Right renal cortex interstitium (tissue), 3 donors: ENCODE data around the gene TPM3. TPM values are rescaled to one million over a fixed set of nuclear protein-coding genes. Genes with fewer than 3 reads are reported as not detected.
"Not testable (repeated sequence)": the region's sequence is repeated elsewhere in the genome, so short reads cannot be mapped to it uniquely, and the experiment has no call there.

Experiments
- DNase-seq, 3 donors: peaks; one replicate each; pipeline ENCODE4 v3.0.0-alpha.2; 2013; ENCODE audit warnings: low read depth in 3 of 3, low spot score in 2 of 3
- polyA plus RNA-seq, 3 donors: library from polyadenylated mRNA; unstranded; fragments of 120-200 nt; gene quantifications; one replicate each; pipeline ENCODE4 v1.2.1, GENCODE V29; 2013; ENCODE audit not compliant: insufficient read length in 3 of 3

Gene TPM3
- 100 to 1,000 TPM; 270 to 291 (median 275) TPM for polyA plus RNA-seq

- no peak for DNase-seq
Measured at GRCh38 chr1:154191990-154192461, at the start of gene TPM3. Gene TPM3, minus strand, starts transcription at chr1:154192100. Its CDS starts 82 bp downstream, at chr1:154192018.

DNA sequence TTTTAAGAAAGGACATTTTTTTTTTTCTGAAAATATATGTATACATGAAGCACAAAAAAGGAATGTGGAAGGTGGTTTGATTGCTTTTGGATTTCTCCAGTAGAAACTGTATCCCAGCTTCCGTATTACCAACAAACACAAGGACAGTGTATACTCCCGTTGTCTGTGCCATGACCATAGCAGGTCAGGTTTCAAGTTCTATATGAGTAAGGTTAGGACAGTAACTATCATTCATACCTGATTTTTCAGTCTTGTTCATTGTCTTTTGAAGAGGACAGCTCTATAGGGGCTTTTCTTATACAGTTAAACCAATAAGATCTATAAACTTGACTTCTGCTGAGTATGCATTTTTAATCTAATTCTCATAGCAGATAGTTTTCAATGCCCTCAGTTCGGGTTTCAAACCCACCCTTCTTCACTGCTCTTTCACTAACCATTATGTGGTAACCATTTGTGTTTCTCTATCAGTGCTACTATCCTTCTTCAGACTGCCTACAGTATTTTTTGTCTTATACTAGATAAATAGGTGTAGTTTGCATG is 48.5 kb upstream of the TPM3 start:
- DNase-seq: no peak

DNA sequence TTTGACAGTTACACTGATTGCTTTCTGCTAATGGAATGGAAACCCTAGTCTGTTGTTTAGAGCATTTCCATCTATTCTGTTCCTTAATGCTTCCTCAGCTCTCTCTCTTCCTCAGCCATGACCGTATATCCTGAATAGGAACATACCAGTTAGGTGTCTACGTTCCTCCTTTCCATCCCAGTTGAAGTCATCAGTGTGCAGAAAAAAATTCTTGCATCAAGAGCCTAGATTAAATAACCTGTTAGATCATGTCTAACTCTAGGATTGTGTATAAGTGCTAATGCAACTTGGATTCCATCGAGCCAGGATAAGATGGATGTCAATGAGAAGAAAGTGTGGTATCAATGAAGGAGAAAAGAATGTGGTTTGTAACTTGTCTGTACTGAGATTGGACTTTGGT is 47.6 kb upstream of the TPM3 start:
- DNase-seq: no peak

- DNase-seq: no peak
Measured at GRCh38 chr1:154237880-154238506, 46.1 kb upstream of the TPM3 start.

DNA sequence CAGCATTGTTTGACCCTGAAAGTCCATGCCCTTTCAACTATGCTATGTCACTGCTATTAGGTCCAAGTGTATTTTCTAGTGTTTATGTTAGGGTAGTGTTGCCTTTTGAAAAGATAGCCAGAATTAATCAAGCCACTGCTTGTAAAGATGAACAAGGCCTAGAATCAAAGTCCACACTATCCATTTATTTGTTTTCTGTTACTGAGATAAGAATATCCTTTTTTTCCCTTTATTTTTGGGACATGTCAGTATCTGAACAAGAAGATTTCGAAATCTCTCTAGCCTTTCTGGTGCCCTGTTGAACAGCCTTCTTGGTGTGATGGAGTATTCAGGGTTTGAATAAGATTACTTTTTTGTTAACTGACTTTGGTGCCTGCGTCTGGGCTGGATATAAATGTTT is 45.5 kb upstream of the TPM3 start:
- DNase-seq: no peak

DNA sequence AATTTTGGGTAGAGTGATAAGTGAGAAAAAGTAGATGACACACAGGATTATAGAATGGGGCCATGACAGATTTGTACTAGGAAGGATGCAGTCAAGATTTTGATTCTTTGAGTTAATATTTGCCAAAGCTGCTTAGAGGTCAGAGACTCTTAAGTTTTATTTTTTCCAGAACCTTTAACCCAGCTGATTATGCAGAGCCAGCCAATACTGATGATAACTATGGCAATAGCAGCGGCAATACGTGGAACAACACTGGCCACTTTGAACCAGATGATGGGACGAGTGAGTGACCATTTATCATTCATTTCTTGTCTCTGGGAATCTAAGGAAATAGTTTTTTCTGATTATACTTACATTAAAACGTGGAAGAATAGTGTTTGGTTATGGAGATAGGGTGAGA is 45.0 kb upstream of the TPM3 start:
- DNase-seq: no peak

- not testable (repeated sequence) for DNase-seq
Measured at GRCh38 chr1:154233127-154233526, 41.2 kb upstream of the TPM3 start.

DNA sequence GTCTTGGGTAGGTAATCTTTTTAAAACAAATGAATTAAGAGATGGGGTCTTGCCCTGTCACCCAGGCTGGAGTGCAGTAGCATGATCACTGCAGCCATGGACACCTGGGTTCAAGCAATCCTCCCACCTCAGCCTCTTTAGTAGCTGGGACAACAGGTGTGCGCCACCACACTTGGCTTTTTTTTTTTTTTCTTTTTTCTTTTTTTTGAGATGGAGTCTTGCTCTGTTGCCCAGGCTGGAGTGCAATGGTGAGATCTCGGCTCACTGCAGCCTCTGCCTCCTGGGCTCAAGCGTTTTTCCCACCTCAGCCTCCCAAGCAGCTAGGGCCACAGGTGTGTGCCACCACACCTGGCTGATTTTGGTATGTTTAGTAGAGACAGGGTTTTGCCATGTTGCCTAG is 39.2 kb upstream of the TPM3 start:
- DNase-seq: not testable (repeated sequence)

GRCh38 chr1:154225370-154225769 is 33.5 kb upstream of the TPM3 start:
- no peak for DNase-seq

GRCh38 chr1:154223621-154224020 is 31.7 kb upstream of the TPM3 start:
- DNase-seq: no peak

GRCh38 chr1:154222918-154223317 is 31.0 kb upstream of the TPM3 start:
- DNase-seq: no peak

GRCh38 chr1:154222518-154222917 is 30.6 kb upstream of the TPM3 start:
- DNase-seq: no peak

GRCh38 chr1:154221278-154222001 is 29.5 kb upstream of the TPM3 start:
- peak in 2 of 3 donors; percentile 26 to 41 for DNase-seq

DNA sequence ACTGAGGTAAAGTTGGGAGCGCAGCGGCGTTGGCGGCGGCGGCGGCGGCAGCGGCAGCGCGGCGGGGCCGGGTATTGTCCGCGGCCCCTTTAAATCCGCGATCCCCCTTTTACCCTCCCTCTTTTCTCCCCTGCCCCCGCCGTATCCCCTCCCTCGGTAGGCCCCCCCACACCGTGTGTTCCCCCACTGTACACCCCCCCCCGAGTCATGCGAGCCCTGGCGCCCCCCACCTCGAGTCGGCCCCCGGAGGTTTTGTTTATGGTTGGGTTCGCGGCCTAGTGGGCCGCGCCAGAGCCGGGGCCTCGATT is 29.0 kb upstream of the TPM3 start:
- no peak for DNase-seq

DNA sequence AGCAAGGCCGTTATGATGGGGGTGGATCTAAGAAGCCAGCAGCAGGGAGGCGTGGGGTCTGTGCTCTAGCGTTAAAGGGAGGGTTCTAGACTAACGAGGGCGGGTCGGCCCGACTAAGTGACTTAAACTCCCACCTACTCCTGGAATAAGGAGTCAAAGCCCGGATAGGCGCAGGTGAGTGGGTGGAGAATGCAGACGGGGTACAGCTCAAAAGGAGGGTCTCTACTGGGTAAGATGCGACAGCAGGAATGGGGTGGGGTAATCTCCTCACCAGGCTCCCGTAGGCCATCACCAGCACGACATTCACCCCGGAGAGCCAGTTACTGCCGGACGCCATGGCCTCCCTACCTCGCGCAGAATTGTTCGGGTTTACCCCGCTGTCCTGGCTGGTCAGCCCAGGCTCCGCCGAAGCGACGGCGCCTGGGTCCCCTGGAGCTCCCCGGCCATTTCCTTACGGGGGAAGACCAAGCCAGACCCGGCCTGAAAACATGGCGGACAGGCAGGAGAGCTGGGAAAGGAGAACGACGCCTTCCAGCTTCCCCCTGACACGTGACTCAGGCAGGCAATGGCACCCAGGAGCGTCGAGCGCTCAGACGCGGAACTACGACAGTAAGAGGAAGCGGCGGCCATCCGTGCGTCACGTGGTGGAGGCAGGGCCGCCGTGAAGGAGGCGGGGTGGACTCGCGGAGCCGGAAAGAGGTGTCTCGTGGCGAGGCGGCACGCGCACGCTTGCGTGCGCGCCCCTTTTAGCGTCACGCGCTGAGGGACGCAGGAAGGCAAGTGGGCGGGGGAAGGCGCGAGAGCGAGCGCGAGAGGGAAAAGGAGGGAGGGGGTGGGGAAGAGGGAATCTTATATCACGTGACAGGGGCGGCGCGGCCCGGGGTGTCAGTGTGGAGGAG is 28.4 kb upstream of the TPM3 start, which contains the start of gene UBAP2L:
UBAP2L (plus strand) TSS at position 885 of the 899 bp plus-strand sequence. CDS start 4,169 bp downstream, outside the sequence.
- peak; percentile 95 to 98 (median 98) for DNase-seq

DNA sequence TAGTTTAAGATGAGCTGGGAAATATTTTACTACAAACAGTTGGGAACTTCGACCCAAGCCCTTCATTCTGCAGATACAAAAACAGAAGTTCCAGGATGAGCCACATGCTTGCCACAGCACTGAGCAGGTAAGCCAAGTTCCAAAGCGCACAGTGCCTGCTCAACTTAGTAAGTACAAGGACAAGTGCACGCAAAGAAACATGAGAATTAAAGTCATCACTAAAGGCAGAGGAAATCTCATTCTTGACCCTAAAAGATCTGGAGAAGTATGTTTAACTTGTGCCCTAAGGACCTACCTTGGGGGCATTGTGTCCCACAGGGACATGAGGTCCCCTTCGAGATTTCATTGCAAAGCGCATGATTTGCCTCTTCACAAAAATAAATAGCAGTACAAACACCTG is 27.6 kb upstream of the TPM3 start:
- no peak for DNase-seq

- no peak for DNase-seq
Measured at GRCh38 chr1:154218545-154218944, 26.6 kb upstream of the TPM3 start.

GRCh38 chr1:154213274-154213673 is 21.4 kb upstream of the TPM3 start:
- no peak for DNase-seq

DNA sequence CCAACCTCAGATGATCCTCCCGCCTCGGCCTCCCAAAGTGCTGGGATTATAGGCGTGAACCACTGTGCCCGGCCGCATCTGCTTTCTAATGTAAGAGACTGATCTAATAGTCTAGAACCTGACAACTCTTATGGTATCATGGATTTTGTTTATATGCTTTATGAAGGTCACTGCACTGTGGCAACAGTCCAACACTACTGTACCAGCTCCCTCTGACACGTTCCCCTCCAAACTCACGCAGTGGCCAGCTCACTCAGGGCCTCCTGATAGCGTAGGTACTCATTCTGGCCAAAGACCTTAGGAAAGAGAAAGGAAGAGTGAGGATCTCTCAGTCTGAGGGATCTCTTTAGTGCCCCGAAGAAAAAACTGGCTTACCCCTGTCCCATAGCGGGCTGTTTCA is 20.2 kb upstream of the TPM3 start:
- DNase-seq: no peak

DNA sequence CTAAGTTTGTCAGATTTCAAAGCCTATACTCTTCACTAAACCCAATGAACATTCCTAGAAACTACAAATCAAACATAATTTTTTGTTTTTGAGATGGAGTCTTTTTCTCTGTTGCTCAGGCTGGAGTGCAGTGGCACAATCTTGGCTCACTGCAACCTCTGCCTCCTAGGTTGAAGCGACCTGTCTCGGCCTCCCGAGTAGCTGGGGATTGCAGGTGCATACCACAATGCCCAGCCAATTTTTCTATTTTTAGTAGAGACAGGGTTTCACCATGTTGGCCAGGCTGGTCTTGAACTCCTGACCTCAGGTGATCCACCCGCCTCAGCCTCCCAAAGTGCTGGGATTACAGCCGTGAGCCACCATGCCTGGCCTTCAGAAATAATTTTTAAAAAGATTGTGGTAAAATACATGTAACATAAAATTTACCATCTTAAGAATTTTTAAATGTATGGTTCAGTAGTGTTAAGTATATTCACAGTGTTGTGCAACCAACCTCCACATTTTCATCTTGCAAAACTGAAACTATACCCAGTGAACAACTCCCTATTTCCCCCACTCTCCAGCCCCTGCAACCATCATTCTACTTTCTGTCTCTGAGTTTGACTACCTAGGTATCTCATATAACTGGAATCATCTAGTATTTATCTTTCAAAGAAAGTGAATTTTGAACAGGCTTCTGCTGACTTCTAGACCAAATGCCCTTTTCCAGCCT is 16.9 kb upstream of the TPM3 start:
- no peak for DNase-seq
